ENCODE data around the gene SLC25A26.

Gene SLC25A26

DNA sequence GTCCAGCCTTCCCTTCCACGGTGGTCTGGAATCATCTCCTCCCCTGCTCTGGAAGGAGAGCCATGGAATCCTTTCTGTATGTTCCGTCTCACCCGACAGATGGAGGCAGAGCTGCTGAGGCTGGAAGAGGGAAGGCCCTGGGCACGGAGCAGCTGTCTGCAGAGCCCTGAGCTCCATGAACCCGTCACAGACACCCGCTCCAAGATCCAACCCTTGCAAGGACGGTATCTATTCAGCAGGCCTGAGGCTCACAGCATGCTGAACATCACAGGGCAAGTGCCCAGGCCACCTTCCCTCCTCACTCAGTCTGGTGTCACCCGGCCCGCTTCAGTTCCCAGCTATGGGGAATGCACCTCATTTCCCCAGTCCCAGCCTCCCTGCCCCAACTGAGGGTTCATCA, 176.1 kb downstream of the SLC25A26 start:
- no peak for DNase-seq (ENCODE audit: low spot score)

DNA sequence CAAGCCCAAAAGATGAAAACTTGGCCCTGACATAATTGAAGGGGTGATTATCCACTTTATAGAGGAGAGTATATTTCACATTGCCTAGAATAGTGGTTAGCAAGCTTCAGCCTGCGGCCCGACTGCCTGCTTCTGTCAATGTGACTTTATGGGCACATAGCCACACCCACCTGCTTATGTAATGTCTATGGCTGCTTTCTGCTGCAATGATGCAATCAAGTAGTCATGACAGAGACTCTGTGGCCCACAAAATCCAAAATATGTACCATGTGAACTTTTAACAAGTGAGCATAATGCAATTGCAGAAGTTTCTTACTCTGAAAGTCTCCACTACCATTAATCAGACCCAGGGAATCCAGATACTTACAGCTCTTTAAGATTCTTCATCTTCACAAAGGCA, 176.9 kb downstream of the SLC25A26 start:
- no peak for DNase-seq (ENCODE audit: low spot score)

DNA sequence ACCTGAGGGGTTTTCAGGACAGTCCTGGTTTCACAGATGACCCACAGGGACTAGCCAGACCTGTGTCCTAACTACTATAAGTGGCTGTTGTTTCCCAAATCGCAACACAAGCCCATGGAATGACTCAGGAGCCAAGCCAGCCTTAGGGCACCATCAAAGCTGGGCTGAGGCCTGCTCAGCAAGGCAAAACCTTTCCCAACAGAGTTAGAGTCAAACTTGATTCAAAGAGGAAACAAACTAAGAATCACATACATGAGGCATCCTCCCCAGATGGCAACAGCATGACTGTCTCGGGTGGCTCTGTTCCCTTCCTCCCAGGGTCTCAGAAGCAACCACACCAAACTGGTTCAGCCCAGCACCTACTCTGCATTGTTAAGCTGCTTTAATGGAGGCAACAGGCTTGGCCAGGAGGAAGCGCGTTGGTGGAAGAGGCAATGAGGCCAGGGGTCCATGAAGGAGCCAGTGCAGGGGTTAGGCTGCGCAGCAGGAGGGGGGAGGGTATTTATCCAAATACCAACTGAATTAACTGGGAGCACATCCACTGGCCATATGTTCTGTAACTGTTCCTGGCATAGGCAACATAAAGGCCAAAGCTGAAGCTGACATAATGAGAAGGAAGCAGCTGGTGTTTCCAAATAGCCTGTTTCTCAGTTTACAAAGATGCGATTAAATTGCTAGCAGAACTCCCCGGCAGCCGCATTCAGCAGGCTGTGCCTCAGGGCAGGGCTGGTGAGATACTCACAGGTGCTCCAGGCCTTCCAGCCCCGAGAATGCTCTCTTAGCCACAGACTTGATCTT, 177.6 kb downstream of the SLC25A26 start:
- DNase-seq (ENCODE audit: low spot score), result no peak

DNA sequence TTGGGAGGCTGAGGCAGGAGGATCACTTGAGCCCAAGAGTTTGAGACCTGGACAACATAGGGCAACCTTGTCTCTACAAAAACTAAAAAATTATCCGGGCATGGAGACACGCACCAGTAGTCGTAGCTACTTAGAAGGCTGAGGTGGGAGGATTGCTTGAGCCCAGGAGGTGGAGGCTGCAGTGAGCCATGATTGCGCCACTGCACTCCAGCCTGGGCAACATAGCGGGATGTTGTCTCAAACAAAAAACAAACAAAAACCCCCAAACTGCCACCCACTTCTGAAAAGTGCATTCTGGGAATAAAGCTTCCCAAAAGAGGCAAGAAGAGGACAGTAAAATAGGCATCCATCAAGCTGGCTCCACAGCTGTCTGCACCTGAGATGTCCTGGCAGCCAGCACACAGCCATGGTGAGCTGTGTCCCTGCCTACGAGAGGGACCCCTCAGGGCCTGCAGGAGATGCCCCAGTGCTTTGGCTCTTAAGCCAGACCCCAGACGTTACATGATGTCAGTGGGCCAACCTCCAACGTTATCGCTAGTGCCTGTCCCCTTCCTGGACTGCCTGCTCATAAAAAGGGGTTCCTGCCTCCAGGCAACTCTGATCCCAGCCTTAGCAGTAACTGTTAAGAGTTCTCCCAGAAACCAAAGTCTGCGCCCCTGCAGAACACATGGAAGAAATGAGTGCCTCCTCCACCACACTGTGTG, 178.9 kb downstream of the SLC25A26 start:
- no peak for DNase-seq (ENCODE audit: low spot score)

DNA sequence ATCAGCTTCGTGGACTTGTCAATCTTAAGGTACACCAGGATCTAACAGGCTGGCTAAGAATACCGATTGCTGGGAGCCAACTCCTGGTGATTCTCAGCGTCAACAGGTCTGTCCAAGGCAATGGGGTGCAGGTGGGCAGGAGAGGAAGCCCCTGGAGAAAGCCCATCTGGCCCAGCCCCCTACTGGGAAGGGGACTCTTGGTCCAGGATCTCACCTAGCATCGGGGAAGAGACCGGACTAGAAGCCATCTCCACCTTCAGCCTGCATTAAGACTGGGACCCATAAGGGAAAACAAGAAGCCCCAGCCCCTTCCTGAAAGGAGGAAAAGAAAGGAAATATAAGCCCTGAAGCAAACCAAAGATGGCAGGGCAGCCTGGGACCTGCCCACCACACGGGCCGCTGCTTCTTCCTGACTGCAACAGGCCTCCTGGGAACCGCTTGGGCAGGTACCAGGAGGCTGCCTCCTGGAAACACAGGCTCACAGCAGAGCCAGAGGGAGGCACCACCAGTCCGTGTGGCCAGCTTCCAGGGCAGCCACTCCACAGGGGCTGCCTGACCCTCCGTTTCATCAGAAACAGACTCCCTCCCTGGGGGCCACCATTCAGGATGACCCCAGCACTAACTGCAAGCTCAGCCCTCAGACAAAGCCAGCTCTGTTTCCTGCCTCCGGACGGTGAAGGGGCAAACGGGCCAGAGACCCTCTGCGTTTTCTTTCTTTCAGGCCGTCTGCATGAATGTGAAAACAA, 179.8 kb downstream of the SLC25A26 start:
- DNase-seq (ENCODE audit: low spot score), result no peak

DNA sequence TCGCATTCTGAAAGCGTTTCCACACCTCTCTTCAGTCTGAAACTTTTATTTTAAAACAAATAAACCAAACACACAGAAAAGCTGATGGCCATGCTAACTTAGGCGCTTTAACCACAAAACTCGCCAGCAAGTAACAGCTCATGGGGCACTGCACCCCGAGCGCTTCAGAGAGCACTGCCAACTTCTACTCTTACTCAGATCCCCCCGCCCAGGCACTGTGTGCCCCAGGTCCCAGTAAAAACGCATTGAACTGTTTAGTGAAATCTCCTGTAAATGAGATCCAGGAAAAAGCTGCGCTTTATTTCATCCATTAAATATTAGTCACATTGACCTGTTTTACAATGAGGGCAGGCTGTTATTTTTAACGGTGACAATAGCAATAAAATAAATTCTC, 180.4 kb downstream of the SLC25A26 start:
- no peak for DNase-seq (ENCODE audit: low spot score)

DNA sequence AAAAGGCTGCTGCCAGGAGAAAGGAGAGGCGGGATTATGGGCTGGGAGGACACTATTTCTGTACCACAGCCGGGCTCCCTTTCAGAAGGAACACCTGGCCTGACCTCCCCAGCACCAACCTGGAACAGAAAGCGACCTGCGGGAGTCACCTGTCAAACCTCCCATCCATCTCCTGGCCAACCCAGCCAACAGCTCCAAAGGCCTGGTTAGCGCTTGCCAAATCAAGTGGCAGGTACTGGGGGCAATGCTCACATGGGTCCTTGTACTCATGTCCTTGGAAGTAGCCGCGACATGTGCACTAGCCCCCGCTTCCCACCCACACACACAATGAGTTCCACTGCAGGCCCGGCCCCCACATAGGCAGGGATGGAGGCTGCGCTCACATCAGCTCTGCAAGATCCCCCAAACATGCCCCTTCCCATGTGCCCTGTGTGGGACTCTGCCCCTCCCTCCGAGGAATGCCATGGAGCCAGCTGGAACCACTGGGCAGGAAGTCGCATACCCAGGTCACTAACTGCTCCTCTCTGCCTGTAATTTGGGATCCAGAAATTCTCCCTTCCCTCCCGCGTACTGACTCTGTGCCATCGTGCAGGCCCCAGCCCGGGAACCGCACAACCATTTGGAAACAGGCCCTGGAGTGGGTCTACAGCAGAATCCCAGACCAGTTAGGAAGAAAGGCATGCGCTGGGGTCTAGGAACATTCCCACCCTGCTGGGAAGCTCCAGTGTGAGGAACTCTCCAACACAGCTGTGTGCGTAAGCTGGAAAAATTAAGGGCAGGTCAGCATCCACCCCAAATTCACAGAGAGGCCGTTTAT, 181.1 kb downstream of the SLC25A26 start:
- DNase-seq (ENCODE audit: low spot score), result no peak

DNA sequence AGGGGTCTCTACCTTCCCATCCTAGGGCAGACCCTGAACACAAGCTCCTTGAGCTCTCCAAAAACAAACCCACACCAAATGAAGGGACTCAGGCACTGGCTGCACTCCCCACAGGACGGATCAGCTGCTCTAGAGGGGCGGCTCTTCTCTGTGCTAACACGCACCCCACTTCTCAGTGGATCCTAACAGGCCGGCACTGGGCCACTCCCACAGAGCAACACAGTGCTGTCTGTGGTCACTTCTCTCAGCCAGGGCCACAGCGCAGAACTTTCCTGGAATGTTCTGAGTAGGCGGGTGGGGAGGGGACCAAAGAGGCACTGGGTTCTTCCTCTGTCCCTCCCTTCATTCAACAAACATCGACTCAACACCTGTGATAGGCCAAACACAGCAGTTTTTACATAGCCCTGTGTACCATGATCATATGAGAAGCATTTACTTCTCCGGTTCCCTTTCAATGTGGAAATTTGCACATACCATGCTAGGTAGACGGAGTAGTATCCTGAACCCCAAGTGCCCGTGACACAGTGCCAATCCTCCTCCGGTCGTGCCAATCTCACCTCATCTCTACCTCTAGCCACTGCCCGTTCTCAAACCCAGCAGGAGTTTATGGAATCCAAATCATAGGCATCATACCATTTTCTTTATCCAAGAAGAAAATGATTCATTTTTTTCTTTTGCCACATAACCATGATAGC, 181.9 kb downstream of the SLC25A26 start:
- DNase-seq (ENCODE audit: low spot score), result no peak

DNA sequence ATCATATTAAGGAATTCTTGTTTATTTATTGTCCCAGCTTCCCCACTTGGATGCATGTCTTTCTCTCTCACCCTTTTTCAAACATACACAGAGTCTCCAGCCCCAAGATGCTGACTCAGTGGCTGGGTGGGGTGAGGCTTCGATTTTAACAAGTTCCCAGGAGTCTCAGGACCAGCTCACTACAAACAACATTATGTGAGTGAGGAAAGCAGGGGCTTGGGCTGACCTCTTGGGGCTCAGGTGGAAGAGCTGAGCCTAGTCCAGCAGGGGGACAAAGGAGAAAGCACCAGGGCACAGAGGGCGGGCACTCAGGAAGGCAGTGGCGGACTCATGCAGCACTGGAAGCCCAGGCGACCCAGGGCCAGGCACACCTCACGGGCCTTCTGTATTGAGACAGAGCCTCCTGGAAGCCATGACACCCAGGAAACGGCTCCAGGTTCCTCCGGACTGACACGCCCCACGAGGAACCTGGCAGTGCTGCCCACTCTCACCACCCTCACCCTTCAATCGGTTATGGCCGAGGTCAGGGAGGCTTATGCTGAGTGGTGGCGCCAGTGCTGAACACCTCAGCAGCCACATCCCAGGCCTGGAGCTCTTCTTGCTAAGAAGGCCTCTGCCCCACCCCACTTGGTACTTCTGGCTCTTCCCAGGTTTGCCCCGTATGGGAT, 182.7 kb downstream of the SLC25A26 start:
- no peak for DNase-seq (ENCODE audit: low spot score)

DNA sequence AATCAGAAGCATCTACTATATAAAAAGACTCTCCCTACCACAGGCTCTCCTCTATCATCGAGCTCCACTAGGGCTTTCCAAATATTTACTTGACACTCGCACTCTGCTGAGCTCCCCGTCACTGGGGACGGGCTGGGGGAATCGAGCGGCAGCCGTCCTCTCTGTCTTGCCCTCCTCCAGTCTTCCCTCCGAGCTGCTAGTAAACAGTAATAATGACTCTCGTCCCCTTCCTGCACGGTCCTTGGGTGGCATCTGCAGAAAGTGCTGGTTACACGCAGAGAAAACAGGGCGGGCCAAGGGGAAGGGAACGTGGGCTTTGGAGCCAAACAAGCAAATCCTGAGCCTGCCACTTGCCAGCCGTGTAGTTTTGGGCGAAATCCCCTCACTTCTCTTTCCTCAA, 183.4 kb downstream of the SLC25A26 start:
- no peak for DNase-seq (ENCODE audit: low spot score)

DNA sequence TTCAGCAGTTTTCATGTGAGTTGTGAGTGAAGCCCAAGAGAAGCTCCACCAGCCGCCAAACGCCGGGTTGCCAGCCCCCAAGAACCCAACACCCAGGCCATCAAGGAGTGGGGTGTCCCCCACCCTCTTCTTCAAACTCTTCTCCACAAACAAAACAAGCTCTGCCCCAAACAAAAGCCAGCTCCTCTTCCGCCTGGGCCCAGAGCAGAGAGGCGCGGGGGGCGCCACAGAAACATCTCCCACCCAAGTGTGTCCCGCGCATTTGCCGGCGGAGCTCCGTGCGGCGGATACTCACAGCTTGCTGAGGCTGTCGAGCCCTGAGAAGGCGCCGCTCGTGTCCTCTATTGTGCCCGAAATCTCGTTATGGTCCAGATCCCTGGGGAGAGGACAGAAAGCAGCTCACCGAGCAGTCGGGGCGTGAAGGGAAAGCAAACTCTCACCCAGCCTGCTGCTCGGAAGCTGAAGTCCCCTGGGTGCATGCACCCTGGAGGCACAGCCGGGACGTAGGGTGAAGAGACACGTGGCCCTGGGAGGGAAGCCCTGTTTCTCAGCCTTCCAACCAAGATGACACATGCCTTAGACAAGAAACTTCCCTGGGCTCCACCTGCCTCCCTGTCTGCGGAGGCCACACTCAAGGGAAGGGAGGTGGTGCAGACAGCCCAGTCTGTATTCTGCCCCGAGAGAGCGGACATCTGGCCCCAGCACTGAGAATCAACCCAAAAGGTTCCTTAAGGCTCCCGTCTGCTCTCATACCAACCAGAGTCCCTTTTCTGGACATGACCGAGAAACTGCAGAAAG, 184.3 kb downstream of the SLC25A26 start:
- no peak for DNase-seq (ENCODE audit: low spot score)

DNA sequence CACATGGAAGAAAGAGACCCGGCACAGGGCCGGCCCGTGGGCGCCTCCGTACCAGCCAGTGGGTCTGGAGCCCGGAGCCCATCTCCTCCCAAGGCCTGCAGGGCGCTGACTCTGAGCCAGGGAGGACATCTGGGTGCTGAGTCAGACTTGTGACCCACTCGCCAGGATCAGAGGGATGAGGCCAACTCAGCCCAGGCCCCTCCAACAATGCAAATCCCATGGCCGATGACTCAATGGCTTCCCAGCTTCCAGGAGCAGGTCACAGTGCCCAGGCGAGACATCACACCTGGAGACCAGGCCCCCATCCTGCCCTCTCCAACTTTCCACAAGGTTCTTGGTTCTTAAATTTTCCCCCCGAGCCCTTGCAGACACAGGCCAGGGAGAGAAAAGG, 184.9 kb downstream of the SLC25A26 start:
- no peak for DNase-seq (ENCODE audit: low spot score)

DNA sequence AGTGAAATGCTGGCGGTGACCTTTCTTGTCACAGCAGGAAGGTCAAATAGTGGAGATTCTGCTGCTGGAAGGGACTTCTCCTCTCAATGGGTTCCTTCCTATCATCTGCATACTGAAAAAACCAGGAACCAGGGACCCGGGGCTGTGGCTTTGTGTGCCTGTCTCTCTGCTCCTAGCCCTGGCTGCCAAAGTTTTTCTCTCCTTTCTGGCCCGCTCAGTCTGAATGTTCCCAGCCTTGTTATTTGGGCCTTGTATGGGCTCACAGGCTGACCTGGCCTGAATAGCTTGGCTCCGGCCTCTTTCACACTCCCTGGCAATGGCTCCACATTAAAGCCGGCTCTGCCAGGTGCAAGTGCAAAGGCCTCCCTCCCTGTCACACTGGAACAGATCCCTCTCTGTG, 185.4 kb downstream of the SLC25A26 start:
- no peak for DNase-seq (ENCODE audit: low spot score)

DNA sequence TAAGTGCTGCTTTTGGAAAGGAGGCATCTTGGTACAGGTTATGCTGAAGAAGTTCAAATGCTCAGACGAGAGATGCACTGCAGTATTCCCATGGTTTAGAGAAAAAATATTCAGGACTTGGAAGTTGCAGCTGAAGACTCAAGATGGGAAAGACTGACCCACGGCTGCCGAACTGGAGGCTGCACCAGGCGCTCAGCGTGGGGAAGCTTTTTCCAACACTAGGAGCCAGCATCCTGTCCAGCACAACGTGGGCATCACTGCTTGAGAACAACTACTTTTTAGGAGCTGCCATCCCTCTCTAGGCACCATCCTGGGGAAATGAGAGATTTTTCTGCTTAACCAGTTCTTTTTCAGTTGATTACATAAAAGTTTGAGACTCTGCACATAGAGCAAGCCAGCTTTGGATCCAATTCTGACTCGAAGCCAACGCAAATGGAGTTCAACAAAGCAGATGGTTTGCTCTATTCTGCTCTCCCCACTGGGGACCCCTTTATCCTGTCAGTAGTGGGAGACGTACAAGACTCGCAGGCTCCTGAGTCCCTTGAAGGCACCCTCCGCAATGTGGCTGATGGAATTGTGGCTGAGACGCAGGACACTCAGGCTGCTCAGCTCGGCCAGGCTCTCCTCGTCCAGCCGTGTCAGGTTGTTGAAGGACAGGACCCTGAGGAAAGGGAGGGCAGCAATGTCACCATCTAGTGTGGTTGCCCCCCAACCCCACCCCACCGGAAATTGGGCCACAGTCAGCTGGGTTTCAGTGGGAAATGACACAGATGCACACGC, 186.2 kb downstream of the SLC25A26 start:
- DNase-seq (ENCODE audit: low spot score), result no peak

DNA sequence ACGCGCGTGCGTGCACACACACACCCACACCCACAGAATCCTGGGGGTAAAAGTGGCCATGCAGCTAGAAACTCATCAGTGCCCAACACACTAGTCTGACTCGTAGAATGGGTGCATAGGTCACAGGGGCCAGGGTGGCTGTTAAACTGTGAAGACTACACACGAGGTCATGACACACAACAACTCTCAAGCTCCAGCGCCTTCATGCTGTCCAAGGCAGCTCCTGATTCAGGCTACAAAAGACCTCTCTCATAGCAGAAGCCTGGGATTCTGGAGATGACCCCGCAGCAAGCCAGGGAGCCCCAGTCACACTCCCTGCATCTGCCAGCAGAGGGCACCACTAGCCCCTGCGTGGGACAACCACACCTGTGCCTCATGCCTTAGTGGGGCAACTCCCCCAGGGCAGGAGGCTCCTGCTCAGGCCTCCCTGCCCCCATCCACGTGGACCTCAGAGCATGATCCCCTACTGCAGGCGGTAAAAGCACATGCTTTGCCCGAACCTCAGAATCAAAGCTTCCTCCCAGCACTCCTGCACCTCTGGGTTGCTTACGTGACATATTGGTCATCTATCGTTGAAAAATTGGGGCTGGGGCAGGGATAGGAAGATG, 186.9 kb downstream of the SLC25A26 start:
- peak; percentile 72 for DNase-seq (ENCODE audit: low spot score)

DNA sequence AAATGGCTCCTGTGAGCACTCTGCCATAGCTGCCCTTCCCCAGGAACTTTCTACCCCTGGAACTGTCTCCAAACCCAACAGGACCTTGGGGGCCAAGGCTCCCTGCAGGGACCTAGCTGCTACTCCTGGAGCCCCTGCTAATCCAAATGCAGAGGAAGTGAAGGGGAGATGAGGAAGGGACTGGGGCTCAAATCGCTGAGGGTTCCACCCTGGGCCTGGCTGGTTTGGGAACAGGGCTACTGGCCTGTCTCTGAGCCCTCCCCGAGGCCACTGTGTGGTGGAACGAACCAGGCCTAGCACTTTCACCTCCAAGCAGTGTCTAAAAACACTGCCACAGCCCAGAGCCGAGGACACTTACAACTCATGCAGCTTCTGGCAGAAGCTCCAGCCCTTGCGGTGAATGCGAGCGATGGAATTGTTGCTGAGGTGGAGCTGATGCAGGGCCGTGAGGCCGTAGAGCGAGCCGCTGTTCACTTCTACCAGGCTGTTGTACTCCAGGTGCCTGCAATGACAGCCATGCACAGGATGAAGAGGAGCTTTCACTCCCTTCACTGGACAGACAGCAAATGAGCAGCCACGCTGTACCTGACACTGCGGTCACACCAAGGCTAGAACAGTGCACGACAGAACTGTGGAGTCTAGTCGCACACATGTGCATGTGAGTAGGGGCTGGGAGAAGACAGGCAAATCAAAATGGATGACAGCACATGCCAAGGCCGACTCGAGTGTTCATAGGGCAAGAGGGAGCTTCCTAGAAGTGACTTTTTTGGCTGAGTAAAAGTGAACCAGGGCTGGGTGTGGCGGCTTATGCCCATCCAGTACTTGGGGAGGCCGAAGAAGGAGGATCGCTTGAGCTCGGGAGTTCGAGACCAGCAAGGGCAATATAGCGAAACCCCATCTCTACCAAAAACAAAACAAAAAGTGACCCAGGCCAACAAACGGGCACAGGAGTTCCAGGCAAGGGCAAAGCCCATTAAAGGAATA, 189.3 kb downstream of the SLC25A26 start:
- no peak for DNase-seq (ENCODE audit: low spot score)

DNA sequence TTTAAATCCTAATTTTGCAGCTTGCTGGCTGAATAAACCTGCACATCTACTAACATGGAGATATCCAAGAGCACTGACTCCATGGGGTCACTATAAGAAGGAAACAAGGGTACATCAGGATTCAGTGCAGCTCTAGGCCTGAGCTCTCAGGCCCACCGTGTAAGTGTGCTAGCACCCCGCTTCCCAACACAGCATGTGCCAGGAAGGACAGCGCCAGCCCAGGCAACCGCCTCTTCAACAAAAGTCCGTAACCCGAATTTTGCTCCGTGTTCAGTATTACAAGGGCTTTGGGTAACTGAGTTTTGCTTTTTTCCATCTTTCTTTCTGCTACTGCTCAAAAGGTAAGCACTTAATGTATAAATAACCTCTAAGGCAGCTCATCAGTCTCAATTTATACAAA, 190.2 kb downstream of the SLC25A26 start:
- DNase-seq (ENCODE audit: low spot score), result no peak

DNA sequence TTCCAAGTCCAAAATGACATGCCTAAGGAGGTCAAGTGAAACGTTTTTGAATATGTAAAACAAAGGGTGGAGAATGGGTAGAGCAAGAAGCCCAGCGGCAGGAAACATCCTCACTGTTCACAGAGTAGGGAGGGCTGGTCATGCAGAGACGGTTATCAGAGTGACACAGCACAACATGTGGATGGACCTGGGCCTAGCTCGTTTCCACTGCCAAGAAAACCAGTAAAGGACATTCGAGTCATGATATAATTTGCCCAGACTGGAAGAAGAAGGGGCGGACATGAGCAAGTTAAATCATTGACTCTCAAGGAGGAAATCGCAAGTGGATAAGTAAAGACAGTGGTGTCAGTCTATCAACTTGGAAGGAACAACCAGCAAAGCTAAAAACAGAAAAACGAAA, 190.7 kb downstream of the SLC25A26 start:
- no peak for DNase-seq (ENCODE audit: low spot score)
